ENCODE results near the gene PEAK3.
"Not testable (repeated sequence)": the region's sequence is repeated elsewhere in the genome, so short reads cannot be mapped to it uniquely, and the experiment has no call there.

Gene PEAK3

DNA sequence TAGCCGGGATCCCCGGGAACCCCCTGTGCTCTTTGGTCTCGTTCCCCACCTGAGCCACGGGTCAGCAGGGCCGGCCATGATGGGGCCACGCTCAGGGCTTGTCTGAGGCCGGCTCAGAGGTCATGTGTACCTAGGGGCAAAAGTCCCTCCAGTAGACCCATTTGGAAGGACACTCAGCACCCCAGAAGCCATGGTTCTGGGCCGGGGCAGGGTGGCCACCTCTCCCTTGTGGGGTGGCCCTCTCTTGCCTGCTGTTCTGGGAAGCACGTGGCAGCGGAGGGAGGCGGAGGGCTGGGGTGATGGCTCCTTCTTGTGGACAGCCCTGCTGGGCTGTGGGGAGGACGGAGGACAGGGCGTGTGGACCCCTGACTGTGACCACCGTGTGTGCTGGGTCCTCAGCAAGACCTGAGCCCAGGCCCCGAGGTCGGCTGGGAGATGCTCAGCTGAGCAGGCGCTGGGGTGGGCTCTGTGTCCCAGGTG, 6.4 kb upstream of the PEAK3 start:
- DNase-seq: no peak

DNA sequence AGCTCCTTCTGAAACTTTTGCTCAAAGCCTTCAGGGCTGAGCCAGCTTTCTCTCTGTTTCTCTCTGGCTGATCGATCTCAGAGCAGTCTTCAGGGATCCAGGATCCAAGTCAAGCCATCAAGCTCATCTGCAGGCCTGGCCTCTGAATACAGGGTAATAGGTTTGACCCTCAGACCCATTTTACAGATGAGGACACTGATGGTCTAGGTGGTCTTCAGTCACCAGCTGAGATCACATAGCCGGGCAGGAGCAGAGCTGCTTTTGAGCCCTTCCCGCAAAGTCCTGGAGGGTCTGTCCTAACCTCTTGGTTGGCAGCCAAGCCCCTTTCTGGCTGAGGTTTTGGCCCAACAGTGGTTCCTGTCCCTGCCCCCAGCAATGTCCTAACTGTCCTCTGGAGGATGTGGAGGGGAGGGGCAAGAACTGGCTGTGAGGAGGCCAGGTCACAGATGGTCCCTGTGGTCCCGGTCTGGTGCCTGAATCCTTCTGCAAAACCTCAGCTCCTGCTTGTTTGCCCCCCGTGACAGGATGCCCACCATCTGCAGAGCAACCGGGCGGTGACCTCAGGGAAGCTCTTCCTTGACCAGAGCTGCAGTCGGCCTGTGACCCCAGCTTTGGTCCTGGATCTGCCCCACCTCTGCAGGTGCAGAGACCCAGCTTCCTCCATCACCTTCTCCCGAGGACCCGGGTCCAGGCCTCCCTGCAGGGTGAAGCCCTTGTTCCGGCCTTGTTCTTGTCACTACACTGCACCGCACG, 5.8 kb upstream of the PEAK3 start:
- DNase-seq: no peak

DNA sequence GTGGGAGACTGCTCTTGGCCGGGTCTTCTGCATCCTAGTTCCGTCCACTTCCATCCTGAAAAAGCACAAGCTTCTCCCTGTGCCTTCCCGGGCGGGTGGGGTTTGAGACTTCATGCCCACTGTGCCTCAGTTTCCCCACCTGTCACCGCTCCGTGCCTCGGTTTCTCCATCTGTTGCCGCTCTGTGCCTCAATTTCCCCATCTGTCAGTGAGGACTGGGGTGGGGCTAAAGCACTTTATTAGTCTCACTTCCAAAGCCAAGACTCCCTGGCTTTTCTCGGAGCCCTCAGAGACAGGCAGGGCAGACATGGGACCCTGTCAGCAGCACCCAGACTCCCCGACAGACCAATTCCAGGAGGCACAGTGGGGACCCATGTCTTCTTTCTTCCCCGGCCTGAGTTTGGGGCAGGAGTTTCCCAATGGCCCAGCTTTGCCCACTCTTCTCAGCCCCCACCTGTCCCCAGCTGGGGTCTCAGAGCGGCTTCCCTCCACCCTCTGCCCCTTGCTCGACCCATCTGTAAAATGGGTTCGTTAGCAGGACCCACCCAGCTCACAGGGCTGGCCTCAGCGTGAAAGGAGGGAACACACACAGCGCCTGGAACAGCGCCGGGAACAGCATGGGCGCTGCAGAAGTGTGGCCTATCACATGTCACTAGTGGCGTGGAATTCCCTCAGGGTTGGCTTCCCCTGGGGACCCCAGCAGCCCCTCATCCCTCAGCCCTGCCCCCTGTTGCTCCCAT, 4.6 kb upstream of the PEAK3 start:
- no peak for DNase-seq

DNA sequence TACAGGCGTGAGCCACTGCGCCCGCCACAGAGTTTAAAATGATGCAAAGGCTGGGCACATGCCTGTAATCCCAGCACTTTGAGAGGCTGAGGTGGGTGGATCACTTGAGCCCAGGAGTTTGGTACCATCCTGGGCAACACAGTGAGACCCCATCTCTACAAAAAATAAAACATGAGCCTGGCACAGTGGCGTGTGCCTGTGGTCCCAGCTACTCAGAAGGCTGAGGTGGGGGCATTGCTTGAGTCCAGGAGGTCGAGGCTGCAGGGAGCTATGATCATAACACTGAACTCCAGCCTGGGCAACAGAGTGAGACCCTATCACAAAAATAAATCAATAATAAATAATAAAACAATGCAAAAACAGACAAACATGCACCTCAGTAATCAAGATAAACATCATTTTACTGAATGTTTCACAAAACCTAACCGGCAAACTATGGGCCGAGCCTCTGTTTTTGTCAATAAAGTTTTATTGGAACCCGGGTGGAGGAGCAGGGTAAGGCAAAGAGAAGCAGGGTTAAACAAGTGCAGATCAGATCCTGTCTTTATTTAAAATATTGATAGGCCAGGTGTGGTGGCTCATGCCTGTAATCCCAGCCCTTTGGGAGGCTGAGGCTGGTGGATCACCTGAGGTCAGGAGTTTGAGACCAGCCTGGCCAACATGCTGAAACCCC, 2.0 kb upstream of the PEAK3 start:
- DNase-seq: no peak

DNA sequence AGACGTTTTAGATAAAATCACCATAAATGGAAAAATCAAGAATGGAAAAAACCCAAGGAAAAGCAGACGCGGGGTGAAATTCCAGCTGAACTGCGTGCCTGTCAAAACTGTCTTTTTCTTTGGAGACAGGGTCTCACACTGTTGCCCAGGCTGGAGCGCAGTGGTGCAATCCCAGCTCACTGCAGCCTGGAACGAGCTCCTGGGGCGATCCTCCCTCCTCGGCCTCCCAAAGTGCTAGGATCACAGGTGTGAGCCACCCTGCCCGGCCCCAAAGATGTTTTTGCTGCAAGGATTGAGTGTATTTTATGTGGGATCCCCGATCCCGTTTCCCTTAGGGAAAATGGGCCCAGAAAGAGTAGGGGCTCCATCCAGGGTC, 875 bp upstream of the PEAK3 start:
- no peak for DNase-seq

DNA sequence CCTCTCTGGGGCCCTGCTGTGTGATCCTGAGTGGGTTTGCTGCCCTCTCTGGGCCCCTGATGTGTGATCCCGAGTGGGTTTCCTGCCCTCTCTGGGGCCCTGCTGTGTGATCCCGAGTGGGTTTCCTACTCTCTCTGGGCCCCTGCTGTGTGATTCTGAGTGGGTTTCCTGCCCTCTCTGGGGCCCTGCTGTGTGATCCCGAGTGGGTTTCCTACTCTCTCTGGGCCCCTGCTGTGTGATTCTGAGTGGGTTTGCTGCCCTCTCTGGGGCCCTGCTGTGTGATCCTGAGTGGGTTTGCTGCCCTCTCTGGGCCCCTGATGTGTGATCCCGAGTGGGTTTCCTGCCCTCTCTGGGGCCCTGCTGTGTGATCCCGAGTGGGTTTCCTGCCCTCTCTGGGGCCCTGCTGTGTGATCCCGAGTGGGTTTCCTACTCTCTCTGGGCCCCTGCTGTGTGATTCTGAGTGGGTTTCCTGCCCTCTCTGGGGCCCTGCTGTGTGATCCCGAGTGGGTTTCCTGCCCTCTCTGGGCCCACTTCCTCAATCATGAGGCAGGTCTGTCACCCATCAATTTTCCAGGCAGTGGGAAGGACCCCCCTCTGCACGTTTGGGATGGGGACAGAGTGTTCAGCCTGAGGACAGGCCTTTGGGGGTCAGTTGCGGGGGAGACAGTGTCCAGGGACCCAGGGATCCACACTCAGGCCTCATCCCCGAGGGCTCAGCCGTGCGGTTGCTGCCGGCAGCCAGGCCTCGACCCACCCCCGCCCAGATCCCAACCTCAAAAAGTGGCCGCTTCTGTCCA, 512 bp downstream of the PEAK3 start:
- not testable (repeated sequence) for DNase-seq

DNA sequence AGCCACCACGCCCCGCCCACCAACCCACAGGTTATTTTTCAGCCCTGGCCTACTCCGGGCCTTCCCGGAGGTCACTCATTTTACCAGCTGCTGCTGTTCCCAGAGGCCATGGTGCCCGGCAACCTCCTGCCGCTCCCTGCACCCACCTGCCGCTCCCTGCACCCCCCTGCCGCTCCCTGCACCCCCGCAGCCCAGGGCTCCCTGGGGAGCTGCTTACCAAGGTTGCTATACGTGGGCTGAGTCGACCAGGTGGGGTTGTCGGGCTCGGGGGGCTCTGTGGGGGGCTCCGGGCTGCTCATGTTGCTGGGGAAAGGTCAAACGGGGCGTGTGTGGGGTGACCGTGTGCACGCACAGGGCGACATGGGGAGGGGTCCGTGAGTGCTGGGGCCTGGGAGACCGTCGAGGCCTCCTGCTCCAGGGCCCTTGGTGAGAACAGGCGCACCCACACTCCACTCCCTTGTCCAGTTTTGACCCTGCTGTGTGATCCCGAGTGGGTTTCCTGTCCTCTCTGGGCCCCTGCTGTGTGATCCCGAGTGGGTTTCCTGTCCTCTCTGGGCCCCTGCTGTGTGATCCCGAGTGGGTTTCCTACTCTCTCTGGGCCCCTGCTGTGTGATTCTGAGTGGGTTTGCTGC, 1.2 kb downstream of the PEAK3 start:
- DNase-seq: no peak

DNA sequence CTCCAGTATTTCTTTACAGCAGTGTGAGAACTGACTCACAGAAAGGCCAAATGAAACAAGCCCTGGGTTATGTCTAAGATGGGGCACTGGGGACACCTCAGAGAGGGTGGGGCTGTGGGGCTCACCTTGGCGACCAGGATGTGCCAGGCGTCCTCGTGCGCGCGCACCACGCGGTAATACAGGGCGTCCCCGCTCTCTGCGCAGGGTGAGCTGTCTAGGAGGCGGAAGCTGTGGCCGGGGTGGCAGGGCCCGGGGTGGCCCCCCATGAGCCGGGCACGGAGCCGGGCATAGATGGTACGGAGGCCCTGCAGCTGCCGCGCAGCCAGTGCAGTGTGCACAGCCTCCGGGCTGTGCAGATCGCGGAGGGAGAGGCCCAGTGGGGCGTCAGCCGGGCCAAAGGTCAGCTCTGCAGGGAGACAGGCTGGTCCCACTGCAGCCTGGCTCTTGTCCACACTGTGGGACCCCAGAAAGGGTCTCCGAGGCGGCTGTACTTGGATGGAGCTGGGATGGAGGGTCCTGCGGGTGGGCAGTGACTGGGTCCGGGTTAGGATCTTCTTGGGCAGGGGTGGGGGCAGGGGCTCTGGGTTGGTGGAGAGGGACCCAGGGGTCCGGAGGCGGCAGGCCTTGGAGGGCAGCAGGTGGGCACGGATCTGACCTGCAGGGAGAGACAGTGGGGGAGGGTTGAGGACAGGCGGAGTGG, 3.4 kb downstream of the PEAK3 start:
- no peak for DNase-seq

DNA sequence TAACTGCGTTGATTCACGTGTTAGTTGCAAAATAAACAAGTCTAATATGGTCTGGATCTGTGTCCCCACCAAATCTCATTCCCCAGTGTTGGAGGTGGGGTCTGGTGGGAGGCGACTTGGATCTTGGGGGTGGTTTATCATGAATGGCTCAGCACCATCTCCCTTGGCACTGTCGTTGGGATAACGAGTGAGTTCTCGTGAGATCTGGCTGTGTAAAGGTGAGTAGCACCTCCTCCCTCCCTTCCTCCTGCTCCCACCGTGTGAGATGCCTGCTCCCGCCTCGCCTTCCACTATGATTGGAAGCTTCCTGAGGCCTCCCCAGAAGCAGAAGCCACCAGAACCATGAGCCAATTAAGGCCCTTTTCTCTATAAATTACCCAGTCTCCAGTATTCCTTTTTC, 4.8 kb downstream of the PEAK3 start:
- no peak for DNase-seq

DNA sequence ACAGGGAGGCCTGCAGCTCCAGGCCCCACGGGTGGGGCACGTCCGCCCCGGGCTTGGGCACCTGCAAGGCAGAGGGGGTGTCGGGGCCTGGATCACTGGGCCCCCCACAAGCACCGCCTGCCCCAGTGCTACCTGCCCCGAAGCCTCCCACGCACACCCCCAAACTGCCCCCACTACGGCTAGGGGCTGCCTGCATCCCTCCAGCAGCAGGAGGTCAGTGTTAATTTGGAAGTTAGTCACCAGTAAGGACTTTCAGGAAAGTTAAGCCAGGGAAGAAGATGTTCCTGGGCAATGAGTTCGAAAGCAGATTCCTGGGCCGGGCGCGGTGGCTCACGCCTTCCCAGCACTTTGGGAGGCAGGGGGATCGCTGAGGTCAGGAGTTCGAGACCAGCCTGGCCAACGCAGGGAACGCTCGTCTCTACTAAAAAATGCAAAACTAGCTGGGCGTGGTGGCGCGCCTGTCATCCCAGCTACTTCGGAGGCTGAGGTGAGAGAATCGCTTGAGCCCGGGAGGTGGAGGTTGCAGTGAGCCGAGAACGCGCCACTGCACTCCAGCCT, 5.5 kb downstream of the PEAK3 start:
- no peak for DNase-seq

DNA sequence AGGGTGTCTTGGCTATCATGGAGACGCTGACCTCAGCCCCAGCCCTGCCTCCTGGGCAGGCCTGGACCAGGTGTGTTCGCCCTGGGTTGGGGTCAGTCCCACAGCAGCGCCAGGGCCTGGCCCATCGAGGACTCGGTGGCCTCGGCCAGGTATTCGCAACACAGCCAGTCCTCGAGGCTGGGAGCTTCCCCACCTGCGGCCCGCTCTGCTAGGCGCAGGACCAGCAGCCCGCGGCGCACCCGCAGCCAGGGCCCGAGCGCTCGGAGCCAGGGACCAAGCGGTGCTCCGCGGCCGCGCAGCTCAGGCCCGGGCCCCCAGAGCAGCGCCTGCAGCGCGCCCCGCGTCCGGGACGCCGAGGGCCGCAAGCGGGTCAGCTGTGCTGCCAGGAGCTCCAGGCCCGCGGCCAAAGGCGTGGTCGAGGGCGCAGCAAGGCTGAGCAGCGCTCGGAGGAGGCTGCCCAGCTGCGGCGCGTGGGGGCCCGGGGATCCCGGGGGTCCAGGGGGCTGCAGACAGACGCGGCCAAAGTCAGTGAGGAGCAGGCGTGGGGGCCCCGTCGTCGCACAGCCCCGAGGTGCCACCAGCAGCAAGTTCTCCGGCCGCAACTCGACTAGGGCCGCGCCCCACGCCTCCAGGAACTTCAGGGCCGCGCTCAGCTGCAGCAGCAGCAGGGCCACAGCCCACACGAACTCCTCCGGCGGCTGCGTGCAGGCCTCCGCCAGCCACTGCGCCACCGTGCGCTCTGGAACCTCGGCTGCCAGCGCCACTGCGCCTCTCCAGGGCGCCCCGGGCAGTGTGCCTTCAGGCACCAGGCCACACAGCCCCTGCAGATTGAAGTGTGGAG, 6.2 kb downstream of the PEAK3 start:
- DNase-seq: no peak

DNA sequence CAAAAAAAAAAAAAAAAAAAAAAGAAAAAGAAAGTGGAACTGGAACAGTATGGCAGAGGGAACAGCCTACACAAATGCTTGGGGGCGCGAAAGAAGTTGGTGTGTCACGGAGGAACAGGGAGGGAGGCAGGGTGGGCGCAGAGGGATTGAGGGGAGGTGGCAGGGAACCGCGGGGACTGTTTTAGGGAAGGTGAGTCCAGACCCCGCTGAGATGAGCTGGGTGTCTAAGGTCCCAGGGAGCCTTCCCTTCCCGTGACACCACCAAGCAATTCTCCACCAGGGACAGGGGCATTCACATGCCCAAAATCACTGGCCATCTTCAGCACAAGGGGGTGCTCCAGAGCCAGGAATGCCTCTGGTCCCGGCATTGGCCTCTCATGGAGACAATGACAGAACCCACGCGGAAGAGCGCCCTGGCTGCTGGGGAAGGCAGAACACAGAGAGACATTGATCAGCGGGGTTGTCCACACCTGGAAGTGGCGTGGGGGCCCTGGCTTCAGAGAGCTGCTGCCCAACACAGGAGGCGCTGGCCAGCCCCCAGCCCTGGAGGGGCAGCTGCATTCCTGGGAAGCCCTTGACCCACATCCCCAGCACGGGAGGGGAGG, 6.9 kb downstream of the PEAK3 start:
- peak; percentile 13 for DNase-seq

DNA sequence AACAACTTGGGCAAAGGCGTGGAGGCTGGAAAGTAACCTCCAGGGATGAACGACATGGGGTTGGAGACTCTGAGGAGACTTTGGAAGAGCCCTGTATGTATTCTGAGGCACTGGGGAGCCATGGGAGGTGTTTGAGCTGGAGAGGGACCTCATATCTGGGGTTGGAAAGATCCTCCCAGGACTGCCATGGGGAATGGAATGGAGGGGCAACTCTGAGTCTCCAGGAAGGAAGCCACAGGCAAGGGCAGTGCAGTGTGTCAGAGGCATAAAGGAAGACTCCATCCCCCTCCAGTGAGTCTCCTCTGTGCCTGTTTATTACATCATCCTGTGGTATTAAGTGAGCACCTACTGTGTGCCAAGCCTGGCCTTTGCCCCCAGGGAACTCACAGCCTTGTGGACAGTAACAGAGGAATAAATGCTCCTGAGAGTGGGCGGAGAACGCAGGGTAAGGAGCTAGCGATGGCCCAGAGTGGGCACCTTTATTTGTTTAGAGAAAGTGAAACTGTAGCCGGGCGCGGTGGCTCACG, 7.7 kb downstream of the PEAK3 start:
- DNase-seq: no peak

DNA sequence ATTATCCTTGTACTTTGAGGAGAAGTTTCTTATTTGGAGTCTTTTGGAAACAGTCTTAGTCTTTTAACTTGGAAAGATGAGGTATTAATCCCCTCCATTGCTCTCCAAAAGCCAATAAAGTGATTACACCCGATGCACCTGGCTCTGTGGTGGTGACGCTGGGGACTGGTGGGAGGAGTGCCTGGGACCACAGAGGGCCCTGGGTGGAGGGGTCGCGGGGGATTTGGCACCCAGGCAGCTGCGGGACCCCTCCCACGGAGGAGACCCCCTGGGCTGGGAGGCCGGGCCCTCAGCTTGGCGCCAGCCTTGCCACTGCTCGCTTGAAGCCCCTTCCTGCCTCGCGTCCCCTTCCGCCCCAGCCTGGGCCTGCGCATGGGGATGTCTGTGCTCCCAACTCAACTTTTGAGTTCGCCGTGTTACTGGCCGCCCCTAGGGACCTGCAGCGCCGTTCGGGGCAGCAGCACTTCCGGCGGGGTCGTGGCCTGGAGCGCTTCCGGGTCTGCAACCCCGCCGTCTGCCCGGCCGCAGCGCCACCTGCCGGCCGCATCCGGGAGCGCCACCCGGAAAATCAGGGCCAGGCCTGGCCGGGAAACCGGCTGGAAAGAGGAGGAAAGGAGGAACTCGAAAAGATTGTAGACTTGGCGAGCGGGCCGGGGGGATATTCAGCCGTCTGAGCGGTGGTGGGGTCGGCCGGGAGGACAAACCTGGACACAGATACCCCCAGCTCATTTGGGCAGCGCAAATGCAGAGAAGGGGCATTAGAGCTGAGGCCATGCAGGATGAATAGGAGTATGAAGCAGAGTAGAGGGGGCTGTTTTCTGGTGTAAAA, 8.4 kb downstream of the PEAK3 start:
- DNase-seq: peak; percentile 12

DNA sequence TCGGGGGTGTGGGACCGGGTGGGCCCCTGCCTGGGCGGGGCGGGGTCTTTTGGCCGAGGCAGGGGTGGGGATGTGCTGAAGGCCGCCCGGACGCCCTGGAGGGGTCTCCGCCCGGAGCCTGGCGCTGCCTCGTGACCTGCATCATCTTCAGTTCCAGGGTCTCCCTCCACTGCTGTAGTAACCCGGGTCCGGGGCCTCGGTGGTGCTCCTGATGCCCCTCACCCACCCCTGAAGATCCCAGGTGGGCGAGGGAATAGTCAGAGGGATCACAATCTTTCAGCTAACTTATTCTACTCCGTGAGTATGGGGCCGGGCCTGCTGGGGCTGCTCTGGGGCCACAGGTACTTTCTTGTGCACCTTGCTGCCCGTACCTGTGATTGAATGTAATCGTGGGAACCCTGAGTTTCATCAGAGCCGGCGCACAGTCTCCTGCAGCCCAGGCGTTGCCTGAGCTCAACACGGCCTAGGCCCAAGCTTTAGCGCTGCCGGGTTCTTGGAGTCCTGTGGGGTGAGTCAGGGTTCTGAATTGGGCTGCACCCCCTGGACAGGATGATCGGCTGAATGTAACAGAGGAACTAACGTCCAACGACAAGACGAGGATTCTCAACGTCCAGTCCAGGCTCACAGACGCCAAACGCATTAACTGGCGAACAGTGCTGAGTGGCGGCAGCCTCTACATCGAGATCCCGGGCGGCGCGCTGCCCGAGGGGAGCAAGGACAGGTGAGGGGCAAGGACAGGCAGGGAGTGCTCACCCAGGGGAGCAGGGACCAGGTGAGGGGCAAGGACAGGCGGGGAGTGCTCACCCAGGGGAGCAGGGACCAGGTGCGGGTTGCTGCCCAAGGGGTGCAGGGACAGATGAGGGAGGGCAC, 10.5 kb downstream of the PEAK3 start:
- DNase-seq: no peak

DNA sequence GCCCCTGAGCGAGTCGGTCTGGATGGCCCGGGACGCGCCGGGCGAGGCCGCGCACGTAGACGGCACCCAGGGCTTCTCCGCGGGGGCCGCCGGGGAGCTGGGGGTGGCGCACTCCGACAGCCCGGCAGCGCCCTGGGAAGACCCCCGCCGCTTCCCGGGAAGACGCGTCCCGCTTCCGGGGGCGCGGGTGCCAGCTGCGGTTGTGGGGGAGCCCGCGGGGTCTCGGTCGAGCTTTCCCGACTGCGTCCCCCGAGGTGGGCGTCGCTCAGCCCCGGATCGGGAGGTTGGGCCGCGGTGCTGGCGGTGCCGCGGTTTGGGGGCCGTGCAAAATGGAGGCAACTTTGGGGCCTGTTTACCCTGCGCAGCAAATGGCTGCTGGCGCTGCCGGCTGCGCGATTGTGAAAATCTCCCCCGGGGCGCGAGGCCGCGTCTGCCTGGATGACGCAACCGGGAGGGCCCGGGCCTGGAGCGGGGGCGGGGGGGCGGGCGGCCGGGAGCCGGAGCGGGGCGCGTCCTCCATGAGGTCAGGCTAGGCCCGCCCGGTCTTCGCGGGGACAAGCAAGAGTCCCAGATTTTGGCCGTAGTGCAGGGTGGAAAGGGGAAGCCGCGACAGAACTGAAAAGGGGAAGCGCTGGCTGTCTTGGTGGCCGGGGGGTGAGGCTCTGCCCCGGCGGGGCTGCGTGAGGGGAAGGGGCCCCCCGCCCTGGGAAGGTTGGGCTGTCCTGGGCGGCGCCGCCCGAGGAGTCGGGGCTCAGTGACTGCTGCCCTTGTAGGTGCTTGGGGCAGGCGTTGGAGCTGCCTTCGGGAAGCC, 11.3 kb downstream of the PEAK3 start:
- DNase-seq: no peak

DNA sequence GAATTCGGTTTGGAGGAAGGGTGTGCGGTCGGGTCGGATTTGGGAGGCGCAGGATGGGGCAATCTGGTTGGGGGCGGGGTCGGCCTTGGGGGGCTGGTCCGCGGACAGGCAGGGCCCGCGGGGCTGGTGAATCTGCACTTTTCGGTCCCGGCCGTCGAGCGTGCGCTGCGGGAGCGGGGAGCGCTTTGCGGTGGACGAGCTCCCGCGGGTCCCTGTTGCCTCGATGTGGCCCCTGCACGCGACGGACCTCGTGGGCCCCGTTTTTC, 11.9 kb downstream of the PEAK3 start:
- DNase-seq: no peak
